IPS-NIHi11 (cell line): Measurements from ENCODE around the gene MAPK9.
A peak's percentile ranks its signal among the peaks of the same experiment; 100 is the strongest.
"Not testable (repeated sequence)": the region's sequence is repeated elsewhere in the genome, so short reads cannot be mapped to it uniquely, and the experiment has no call there.

Experiments
- DNase-seq: peaks from one replicate; pipeline ENCODE4 v3.0.0; 2012; ENCODE audit warnings: mixed read lengths, low spot score

Gene MAPK9

GRCh38 chr5:180326989-180327565 lies 35.2 kb upstream of the MAPK9 start:
- no peak for DNase-seq

DNA sequence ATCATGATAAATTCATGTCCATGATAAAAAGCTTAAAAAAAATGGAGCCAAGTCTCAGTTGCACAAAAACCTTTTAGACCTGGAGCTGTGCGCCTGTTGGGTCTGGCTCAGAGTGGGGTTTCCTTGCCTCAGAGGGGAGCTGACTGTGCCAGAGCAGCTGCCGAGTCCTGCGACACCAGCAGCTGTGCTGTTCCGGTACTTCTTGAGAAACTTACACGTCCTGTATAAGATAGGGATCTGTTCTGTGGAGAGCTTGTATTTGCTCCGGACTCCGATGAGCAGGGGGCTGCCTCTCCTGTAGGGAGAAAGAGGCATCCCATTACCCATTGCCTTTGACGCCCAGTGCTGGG lies 32.7 kb upstream of the MAPK9 start:
- no peak for DNase-seq

GRCh38 chr5:180323941-180324600 lies 32.2 kb upstream of the MAPK9 start:
- DNase-seq = no peak

GRCh38 chr5:180323160-180323559 lies 31.3 kb upstream of the MAPK9 start:
- no peak for DNase-seq

GRCh38 chr5:180318456-180319089 lies 26.7 kb upstream of the MAPK9 start:
- no peak for DNase-seq

GRCh38 chr5:180316586-180316985 lies 24.7 kb upstream of the MAPK9 start:
- no peak for DNase-seq

DNA sequence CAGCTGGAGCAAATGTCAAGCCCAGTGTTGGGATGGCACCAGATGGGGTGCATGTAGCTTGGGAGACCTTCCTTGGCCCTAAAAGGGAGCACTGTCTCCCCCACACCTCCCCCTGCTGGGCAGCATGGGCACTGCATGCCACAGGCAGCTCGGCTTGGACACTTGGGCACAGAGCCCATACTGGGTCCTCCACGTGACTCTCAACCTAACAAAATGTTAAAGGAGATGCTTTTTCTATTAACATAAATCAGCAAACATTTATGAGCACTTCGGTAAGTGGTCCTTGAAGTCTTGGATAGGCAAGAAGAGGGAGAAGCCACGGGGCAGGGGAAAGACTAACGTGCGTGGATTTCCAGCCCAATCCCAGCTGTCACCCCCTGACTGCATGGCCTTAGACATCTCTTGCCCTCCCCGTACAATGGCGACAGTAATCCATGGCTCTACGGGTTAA lies 23.9 kb upstream of the MAPK9 start:
- DNase-seq = peak; percentile 82

DNA sequence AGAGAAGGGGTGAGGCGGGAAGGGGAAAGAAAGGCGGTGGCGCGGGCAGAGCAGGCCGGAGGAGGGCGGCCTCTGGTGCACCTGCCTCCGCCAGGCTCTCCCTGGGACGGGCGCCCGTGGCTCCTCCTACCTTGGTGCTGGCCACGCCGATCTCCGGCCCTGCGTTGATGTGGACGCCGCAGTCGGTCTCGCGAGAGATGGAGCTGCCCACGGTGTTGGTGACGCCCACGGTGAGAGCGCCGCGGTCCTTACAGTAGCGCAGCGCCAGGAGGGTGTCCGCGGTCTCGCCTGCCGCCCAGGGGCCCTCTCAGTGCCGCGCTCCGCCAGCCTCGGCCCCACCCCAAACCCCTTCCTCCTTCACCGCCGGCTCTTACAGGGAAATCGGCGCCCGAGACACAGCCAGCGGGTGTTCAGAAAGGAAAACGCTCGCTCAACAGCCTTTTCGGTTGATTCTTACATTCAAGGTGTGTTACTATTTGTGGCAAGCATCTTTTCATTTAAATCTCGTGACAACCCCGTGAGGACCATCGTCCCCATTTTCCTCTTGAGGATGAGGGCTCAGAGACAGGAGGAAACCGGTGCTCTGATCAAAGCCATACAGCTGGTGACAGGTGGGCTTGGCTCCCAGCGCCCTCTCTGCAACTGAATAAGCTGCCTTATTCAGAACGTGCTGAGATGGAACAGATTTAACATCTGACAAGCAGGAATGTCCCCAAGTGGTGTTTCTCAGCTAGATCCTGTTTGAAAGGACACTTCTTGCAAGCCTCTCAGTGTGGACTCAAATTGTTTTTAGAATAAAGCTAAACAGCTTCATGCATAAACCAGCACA lies 22.0 kb upstream of the MAPK9 start:
- DNase-seq = peak; percentile 38

GRCh38 chr5:180311216-180311615 lies 19.3 kb upstream of the MAPK9 start:
- DNase-seq = no peak

GRCh38 chr5:180306796-180307195 lies 14.9 kb upstream of the MAPK9 start:
- DNase-seq = no peak

GRCh38 chr5:180305481-180305880 lies 13.6 kb upstream of the MAPK9 start:
- DNase-seq = no peak

DNA sequence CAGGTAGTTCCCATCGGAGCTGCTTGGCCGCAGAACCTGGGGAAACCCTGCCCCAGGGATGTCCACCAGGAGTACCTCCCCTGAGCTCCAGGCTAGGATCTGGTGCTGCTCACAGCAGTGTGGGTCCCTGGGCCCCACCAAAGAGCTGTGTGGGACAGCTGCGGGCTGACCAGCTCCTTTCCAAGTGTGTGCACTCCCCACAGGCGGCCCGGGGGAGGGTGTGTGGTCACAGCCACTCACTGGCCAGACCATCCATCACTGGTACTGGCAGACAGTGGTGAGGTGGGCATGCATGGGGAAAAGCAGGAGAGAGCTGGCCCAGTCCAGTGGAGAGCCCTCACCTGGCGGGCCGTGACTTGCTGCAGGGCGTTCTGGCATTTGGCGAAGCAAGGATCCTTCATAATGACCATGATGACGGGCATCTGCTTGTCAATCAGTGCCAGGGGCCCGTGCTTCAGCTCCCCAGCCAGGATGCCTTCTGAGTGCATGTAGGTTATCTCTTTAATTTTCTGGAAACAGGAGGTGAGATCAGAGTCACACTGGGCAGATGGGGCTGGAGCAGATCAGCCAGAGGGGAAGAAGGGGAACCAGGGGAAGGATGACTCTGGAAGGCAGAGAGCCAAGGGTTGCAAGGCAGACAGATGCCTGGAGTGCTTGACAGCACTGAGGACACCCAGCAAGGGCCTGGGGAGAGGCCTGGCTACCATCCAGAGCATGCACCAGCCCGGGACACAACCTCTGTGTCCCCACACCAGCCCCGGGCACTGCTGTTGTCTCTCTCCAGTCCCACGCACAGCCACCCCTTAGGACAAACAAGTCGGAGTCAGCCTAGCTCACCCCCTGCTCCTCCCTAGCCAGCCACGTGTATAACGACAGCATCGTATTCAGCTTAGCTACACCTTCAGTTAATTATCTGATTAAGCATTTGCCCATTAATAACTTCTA lies 12.8 kb upstream of the MAPK9 start:
- DNase-seq = no peak

DNA sequence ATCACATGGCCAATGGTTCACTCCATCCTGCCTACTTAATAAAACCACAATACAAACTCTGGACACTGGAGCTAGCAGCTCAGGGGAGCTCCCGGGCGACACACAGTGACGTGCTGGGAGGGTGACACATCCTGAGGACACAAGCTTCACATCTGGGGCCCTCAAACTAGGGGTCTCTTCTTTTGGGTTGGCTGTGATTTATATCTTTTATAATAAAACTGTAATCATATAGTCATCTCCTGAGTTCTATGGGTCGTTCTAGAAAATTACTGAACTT lies 12.1 kb upstream of the MAPK9 start:
- DNase-seq = no peak

- DNase-seq = no peak
These were observed 11.5 kb upstream of the MAPK9 start for GRCh38 chr5:180303226-180304015.

DNA sequence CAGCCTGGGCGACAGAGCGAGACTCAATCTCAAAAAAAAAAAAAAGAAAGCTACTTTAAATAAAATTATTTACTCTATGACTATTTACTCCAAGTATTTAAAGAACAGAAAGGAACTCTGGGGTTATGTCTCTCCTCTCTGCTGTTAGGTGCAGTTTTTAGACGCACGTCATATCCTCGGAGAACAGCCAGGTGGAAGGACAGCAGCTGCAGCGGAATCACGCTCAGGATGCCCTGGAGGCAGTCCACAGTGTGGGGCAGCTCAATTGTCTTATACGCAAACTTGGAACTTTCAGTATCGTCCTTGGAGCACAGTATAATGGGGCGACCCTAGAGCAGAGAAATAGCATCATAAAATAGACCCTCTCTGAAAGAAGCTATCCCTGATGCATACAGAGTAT lies 10.4 kb upstream of the MAPK9 start:
- no peak for DNase-seq

DNA sequence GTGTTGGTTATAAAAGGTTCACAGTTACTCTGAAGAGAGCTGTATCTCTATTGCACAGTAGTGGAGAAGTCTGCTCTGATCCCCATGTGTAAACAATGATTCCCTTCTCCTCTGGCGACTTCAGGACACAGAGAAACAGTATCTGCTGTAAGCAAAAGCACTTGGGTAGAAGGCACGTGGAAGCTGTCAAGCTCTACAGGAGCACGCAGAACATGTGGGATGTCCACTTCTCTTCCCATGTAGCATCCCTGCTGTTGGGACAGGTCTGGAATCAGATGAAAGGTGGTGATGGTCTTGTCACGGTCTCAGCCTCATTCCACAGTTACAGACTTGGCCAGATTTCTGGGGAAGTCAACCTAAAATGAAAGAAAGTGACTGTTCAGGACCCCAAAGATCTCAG lies 9.4 kb upstream of the MAPK9 start:
- DNase-seq = no peak

DNA sequence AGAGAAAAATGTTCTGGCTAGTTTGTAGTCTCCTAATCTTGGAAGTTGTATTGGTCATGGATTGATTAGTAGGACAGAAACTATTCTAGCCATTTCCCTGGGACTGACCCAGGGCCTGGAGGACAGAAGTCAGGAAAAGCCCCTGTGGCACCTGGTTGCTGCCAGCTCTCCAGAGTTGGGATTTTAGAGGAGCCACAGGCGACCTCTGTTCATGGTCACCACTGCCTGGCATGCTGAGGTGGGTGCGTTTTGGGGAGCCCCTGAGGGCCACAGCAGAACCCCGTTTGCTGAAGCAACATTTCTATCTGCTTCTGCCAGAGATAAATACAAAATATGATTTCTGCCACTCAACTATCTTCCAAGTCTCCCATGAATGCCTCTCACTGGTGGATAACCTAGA lies 7.6 kb upstream of the MAPK9 start:
- DNase-seq = no peak

- not testable (repeated sequence) for DNase-seq
These were observed 7.1 kb upstream of the MAPK9 start for GRCh38 chr5:180299014-180299413.

DNA sequence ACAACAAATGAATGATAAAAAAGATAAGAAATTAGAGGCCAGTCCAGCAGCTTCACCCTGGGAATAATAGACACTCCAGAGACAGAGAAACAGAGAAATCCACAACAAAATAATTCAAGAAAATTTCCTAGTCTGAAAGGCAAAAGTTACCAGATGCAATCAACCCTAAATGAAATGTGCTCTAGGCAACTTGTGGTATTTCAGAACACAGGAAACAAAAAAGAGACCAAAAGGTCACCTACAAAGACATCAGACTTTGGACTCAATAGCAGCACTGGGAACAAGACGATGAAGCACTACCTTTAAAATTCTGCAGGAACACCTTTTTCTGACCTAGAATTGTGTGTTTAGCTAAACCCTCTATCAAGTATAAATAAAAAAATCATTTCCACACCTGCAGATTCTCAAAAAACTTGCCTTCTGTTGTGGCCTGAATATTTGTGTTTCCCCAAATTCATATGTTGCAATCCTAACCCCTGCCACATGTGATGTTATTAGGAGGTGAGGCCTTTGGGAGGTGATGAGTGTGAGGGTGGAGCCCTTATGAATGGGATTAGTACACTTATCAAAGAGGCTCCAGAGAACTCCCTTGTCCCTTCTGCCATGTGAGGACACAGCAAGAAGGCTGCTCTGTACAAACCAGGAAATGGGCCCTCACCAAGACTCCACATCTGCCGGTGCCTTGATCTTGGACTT lies 5.9 kb upstream of the MAPK9 start:
- DNase-seq = no peak

DNA sequence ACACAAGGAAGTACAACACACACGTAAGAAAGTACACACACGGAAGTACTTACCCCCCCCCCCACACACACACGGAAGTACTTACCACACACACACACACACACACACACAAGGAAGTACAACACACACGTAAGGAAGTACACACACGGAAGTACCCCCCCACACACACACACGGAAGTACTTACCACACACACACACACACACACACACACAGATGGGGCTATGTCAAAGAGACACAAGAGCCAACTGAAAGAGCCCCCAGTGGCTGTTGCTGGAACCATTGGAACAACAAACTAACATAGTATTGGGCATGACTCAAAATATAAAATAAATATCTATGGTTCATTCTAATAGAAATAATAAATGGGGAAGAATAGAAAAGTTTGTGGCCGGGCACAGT lies 4.9 kb upstream of the MAPK9 start:
- DNase-seq = no peak
